ENCODE data around the gene MICOS13. TPM values are rescaled to one million over a fixed set of nuclear protein-coding genes. Genes with fewer than 3 reads are reported as not detected.

Gene MICOS13
- total RNA-seq, 1 donor from 2014 or later = 83.2 TPM

DNA sequence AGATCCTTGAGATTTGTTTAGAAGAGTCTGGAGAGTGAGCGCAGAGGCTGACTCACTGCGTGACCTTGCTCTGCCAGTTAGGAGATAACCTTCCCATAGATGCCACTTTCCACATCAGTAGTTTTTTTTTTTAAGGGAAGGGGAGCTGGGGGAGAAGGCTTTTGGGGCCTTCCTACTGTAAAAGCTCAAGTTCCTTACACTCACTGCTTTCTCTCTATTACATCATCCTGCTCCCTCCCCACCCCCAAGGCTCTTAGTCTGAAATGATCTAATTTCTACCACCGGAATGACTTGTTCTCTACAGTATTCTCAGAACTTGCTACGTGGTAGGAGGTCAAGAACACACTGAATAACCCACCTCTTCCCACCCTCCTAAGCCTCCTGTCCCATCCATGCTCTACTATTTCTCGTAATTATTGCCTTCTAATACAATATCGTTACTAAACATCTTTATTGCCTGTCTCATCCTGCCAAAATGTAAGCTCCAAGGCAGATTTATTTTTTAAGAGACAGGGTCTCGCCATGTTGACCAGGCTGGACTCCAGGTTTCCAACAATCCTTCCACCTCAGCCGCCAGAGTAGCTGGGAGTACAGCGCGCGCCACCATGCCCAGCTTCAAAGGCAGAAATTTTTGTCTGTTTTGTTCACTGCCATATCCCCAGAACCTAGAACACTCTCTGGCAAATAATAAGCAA, 38.4 kb upstream of the MICOS13 start:
- H3K4me3 ChIP-seq = peak overlapping the region; percentile 75 to 94
- no peak for DNase-seq (ENCODE audit: extremely low spot score in 2 of 2)
- H3K36me3 ChIP-seq = peaks cover 0 to 2% of the 10 kb centered on the region in 2 donors
- no peaks in the 10 kb centered on the region for H3K27me3 ChIP-seq
- peak overlapping the region; percentile 93 for H3K27ac ChIP-seq
- no peaks in the 10 kb centered on the region for H3K9me3 ChIP-seq
- no peak for TF ChIP-seq POLR2A (IDR thresholded peaks at IDR 0.05)
- TF ChIP-seq, protein P1, sequence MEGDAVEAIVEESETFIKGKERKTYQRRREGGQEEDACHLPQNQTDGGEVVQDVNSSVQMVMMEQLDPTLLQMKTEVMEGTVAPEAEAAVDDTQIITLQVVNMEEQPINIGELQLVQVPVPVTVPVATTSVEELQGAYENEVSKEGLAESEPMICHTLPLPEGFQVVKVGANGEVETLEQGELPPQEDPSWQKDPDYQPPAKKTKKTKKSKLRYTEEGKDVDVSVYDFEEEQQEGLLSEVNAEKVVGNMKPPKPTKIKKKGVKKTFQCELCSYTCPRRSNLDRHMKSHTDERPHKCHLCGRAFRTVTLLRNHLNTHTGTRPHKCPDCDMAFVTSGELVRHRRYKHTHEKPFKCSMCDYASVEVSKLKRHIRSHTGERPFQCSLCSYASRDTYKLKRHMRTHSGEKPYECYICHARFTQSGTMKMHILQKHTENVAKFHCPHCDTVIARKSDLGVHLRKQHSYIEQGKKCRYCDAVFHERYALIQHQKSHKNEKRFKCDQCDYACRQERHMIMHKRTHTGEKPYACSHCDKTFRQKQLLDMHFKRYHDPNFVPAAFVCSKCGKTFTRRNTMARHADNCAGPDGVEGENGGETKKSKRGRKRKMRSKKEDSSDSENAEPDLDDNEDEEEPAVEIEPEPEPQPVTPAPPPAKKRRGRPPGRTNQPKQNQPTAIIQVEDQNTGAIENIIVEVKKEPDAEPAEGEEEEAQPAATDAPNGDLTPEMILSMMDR (IDR thresholded peaks at IDR 0.05) = no peak
- TF ChIP-seq POLR2AphosphoS5 (IDR thresholded peaks at IDR 0.05; ENCODE audit: insufficient read depth in 1 of 2, low read depth in 1 of 2) = no peak
- peaks cover 31% of the 10 kb centered on the region for H3K4me1 ChIP-seq
- intact Hi-C loops (cut with DNase I) = no loop called here

GRCh38 chr19:5718037-5718578, 37.8 kb upstream of the MICOS13 start:
- no peak overlapping the region for H3K4me3 ChIP-seq
- no peak overlapping the region for H3K27ac ChIP-seq
- peaks cover 0 to 8% of the 10 kb centered on the region in 2 donors for H3K36me3 ChIP-seq
- H3K27me3 ChIP-seq = no peaks in the 10 kb centered on the region
- peaks cover 31% of the 10 kb centered on the region for H3K4me1 ChIP-seq
- H3K9me3 ChIP-seq = no peaks in the 10 kb centered on the region
- intact Hi-C loops (cut with DNase I) = no loop called here
- DNase-seq (ENCODE audit: extremely low spot score in 2 of 2) = no peak
- TF ChIP-seq POLR2AphosphoS5 (IDR thresholded peaks at IDR 0.05; ENCODE audit: insufficient read depth in 1 of 2, low read depth in 1 of 2) (no peak), POLR2A (IDR thresholded peaks at IDR 0.05) (no peak)
- TF ChIP-seq, protein P1 (IDR thresholded peaks at IDR 0.05) = no peak

DNA sequence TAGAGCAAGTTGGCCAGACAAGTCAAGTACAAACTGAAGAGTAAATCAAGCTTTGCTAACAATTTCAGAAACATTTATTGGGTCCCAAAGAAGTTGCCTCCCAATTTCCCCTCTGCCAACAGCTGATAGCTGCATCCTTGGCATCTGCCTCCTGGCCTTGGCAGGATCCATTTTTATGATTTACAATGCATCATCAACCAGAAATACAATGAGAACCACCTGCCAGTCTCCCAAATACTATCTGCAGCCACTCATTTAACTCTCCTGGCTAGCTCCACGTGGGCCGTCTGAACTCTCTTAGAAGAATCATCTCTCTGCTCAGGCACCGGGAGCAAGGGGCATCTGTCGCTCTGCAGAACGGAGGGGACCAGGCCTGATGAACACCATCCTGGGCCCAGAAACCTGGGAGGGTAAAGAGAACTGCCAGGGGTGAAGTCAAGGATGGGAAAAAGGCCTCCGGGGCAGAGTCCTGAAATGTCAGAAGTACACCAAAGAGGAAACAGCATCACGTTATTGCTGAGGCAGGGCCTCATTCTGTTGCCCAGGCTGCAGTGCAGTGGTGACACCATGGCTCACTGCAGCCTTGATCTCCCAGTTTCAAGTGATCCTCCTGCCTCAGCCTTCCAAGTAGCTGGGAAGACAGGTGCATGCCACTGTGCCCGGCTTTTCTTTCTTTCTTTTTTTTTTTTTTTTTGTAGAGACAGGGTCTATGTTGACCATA, 37.1 kb upstream of the MICOS13 start:
- Histone ChIP-seq H3K27me3 (no peaks in the 10 kb centered on the region), H3K9me3 (no peaks in the 10 kb centered on the region), H3K4me3 (no peak overlapping the region), H3K36me3 (peaks cover 0 to 15% of the 10 kb centered on the region in 2 donors), H3K4me1 (peaks cover 31% of the 10 kb centered on the region), H3K27ac (no peak overlapping the region)
- intact Hi-C loops (cut with DNase I) = no loop called here
- no peak for DNase-seq (ENCODE audit: extremely low spot score in 2 of 2)
- TF ChIP-seq POLR2A (IDR thresholded peaks at IDR 0.05) (no peak), POLR2AphosphoS5 (IDR thresholded peaks at IDR 0.05; ENCODE audit: insufficient read depth in 1 of 2, low read depth in 1 of 2) (no peak)
- TF ChIP-seq, protein P1 (IDR thresholded peaks at IDR 0.05) = no peak

DNA sequence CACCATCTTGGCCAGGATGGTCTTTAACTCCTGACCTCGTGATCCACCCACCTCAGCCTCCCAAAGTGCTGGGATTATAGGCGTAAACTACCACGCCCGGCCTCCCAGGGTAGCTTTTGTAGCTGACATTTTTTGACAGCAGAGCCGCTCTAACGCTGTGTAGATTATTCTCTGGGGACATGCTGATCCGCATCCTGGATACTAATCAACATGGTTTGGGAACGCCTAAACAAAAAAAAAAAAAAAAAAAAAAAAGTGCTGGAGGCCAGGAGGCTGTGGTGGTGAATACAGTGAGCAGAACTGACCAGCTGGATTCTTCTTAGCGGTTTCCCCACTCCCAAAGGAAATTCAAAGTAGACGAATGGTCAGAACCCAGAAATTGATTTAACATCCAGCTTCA, 34.5 kb upstream of the MICOS13 start:
- peaks cover 0 to 39% of the 10 kb centered on the region in 2 donors for H3K36me3 ChIP-seq

More for the DNA sequence above, 34.5 kb upstream of the MICOS13 start:
- TF ChIP-seq, protein P1 (IDR thresholded peaks at IDR 0.05) = no peak
- TF ChIP-seq POLR2A (IDR thresholded peaks at IDR 0.05) (no peak), POLR2AphosphoS5 (IDR thresholded peaks at IDR 0.05; ENCODE audit: insufficient read depth in 1 of 2, low read depth in 1 of 2) (no peak)
- no peaks in the 10 kb centered on the region for H3K9me3 ChIP-seq
- no peaks in the 10 kb centered on the region for H3K27me3 ChIP-seq
- intact Hi-C loops (cut with DNase I) = no loop called here
- DNase-seq (ENCODE audit: extremely low spot score in 2 of 2) = no peak
- H3K4me1 ChIP-seq = peaks cover 23% of the 10 kb centered on the region
- H3K27ac ChIP-seq = no peak overlapping the region
- H3K4me3 ChIP-seq = no peak overlapping the region
